ENCODE data around the gene ZNF548. TPM values are rescaled to one million over a fixed set of nuclear protein-coding genes. Genes with fewer than 3 reads are reported as not detected.

ZNF548 gene
- total and polyA plus RNA-seq, 2 donors (not counting 1 experiment from before 2014, with no cell fraction given) = 52.5 to 83.8 TPM

- peaks cover under 1% of the 10 kb centered on the region for H3K9me3 Mint-ChIP-seq (ENCODE audit: insufficient read depth)
- Histone ChIP-seq H2AFZ (ENCODE audit: insufficient read depth, low read depth, low read length, poor library complexity, severe bottlenecking) (no peak overlapping the region), H3K27ac (ENCODE audit: low read length in 2 of 2) (no peak overlapping the region), H3K9ac (ENCODE audit: low read length) (no peak overlapping the region), H4K20me1 (ENCODE audit: control insufficient read depth, insufficient read depth, low read length, poor library complexity, severe bottlenecking) (no peaks in the 10 kb centered on the region), H3K4me2 (replicated peaks; ENCODE audit: low read depth, low read length, poor library complexity, severe bottlenecking) (no peak overlapping the region), H3K9me3 (ENCODE audit: control extremely low read depth in 1 of 3, control insufficient read depth in 2 of 3, insufficient read depth in 1 of 3, low read length in 2 of 3) (peaks cover 0 to 24% (median 6%) of the 10 kb centered on the region in 3 donors), H3K4me3 (ENCODE audit: control extremely low read depth in 1 of 5, extremely low read depth in 1 of 5, insufficient read depth in 1 of 5, low read depth in 2 of 5, low read length in 4 of 5) (no peak overlapping the region), H3K4me1 (ENCODE audit: control insufficient read depth in 2 of 2, insufficient read depth in 2 of 2, low read length in 2 of 2) (peaks cover 17 to 21% of the 10 kb centered on the region in 2 donors), H3K36me3 (replicated peaks in 1 of 2; ENCODE audit: control extremely low read depth in 1 of 2, control insufficient read depth in 1 of 2, extremely low read depth in 1 of 2, insufficient read depth in 2 of 2, low read length in 1 of 2) (peaks cover 5 to 17% of the 10 kb centered on the region in 2 experiments), H3K79me2 (ENCODE audit: control insufficient read depth, insufficient read depth, low read length) (peaks cover 74% of the 10 kb centered on the region), H3K27me3 (replicated peaks in 1 of 4; ENCODE audit: control extremely low read depth in 1 of 4, control insufficient read depth in 3 of 4, insufficient read depth in 4 of 4, low read length in 3 of 4) (no peaks in the 10 kb centered on the region)
- ATAC-seq (ENCODE audit: low read depth) = no peak
- intact Hi-C loops (cut with micrococcal nuclease) = loop anchor here (5.0 to 10.0 kb wide), 2 partner anchors 376 to 1047 kb away; partner anchors contain the start of genes ZNF552 and ZNF582
- DNase-seq = no peak
- TF ChIP-seq EZH2 (IDR thresholded peaks at IDR 0.05; ENCODE audit: borderline replicate concordance, insufficient read depth, low read depth, low read length, poor library complexity, severe bottlenecking) (no peak), CTCF (IDR thresholded peaks at IDR 0.05) (no peak)
- no peak overlapping the region for H3K4me3 Mint-ChIP-seq
- no peak overlapping the region for H3K27ac Mint-ChIP-seq
- 97% methylated on average over 8 of the region's 9 CpGs for WGBS (ENCODE audit: insufficient coverage)
- ChIA-PET CTCF (interaction anchor here (1.2 kb wide), 1 partner anchor 16 kb away, joined by 3 read pairs; no protein-coding TSS in a partner anchor), POLR2A (no interaction called here)
- no peaks in the 10 kb centered on the region for H3K27me3 Mint-ChIP-seq
- peaks cover 35% of the 10 kb centered on the region for H3K4me1 Mint-ChIP-seq
Measured at GRCh38 chr19:57438925-57439324, 49.3 kb downstream of the ZNF548 start.

DNA sequence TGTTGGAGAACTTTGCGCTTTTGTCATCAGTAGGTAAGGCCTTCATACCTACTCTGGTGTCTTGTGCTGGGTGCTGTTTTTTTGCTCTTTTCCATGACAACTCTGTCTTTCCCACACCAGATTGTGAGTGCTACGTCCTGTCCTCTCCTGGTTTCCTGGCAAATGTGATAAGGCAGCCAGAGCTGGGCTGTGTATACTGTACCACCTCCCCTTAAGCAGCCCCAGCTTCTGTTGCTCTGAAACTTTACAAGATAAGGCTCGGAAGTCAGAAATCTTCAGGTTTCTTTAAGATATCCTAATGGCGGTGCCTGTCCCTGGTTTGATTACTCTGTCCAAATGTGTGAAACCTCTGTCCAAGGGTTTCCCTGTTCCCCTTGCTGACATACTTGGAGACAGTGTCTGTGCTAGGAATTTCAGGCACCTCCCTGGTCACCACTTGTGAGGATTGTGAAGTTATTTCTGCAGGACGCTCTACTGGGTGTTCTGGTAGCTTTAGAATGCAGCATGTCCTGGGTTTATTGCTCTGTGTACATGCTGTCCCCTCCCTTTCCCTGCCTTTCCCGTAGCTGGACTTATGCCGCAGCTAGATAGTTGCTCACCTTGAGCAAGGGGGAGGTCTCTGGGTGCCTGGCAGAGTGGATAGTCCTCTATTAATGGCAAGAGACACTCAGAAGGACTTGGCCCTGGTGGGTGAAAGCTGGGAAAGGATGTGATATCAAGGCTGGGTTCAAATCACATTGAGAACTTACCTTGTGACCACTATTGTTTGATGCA, 52.5 kb downstream of the ZNF548 start:
- peaks cover 54% of the 10 kb centered on the region for H3K79me2 ChIP-seq (ENCODE audit: control insufficient read depth, insufficient read depth, low read length)
- ChIA-PET CTCF (interaction anchor here (1.2 kb wide), 1 partner anchor 8 kb away, joined by 4 read pairs; no protein-coding TSS in a partner anchor), POLR2A (no interaction called here)

More for the DNA sequence above, 52.5 kb downstream of the ZNF548 start:
- ATAC-seq (ENCODE audit: low read depth) (no peak), DNase-seq (no peak)
- Mint-ChIP-seq H3K9me3 (ENCODE audit: insufficient read depth) (peaks cover 7% of the 10 kb centered on the region), H3K27me3 (no peaks in the 10 kb centered on the region), H3K4me1 (peaks cover 11% of the 10 kb centered on the region), H3K27ac (no peak overlapping the region), H3K4me3 (no peak overlapping the region)
- no peak overlapping the region for H3K27ac ChIP-seq (ENCODE audit: low read length in 2 of 2)
- no peak overlapping the region for H3K4me2 ChIP-seq (replicated peaks; ENCODE audit: low read depth, low read length, poor library complexity, severe bottlenecking)
- 100% methylated on average over 5 of the region's 7 CpGs for WGBS (ENCODE audit: insufficient coverage)
- TF ChIP-seq EZH2 (IDR thresholded peaks at IDR 0.05; ENCODE audit: borderline replicate concordance, insufficient read depth, low read depth, low read length, poor library complexity, severe bottlenecking) (no peak), CTCF (IDR thresholded peaks at IDR 0.05) (no peak)
- intact Hi-C loops (cut with micrococcal nuclease) = no loop called here
- no peaks in the 10 kb centered on the region for H4K20me1 ChIP-seq (ENCODE audit: control insufficient read depth, insufficient read depth, low read length, poor library complexity, severe bottlenecking)
- H3K9me3 ChIP-seq (ENCODE audit: control extremely low read depth in 1 of 3, control insufficient read depth in 2 of 3, insufficient read depth in 1 of 3, low read length in 2 of 3) = peaks cover 0 to 35% (median 22%) of the 10 kb centered on the region in 3 donors
- peaks cover 6 to 30% of the 10 kb centered on the region in 2 experiments for H3K36me3 ChIP-seq (replicated peaks in 1 of 2; ENCODE audit: control extremely low read depth in 1 of 2, control insufficient read depth in 1 of 2, extremely low read depth in 1 of 2, insufficient read depth in 2 of 2, low read length in 1 of 2)
- no peaks in the 10 kb centered on the region for H3K27me3 ChIP-seq (replicated peaks in 1 of 4; ENCODE audit: control extremely low read depth in 1 of 4, control insufficient read depth in 3 of 4, insufficient read depth in 4 of 4, low read length in 3 of 4)
- H3K9ac ChIP-seq (ENCODE audit: low read length) = no peak overlapping the region
- peaks cover 0 to 4% of the 10 kb centered on the region in 2 donors for H3K4me1 ChIP-seq (ENCODE audit: control insufficient read depth in 2 of 2, insufficient read depth in 2 of 2, low read length in 2 of 2)
- H2AFZ ChIP-seq (ENCODE audit: insufficient read depth, low read depth, low read length, poor library complexity, severe bottlenecking) = no peak overlapping the region
- H3K4me3 ChIP-seq (ENCODE audit: control extremely low read depth in 1 of 5, extremely low read depth in 1 of 5, insufficient read depth in 1 of 5, low read depth in 2 of 5, low read length in 4 of 5) = no peak overlapping the region

All from B cell (primary cell).